ENCODE data around the gene TUBA1C.

GRCh38 chr12:49287876-49288275, 23.0 kb downstream of the TUBA1C start:
- TF ChIP-seq EP300 (IDR thresholded peaks at IDR 0.05) = no peak
- no peak for TF ChIP-seq CTCF (IDR thresholded peaks at IDR 0.05)
- no peak for TF ChIP-seq POLR2A (IDR thresholded peaks at IDR 0.05)

All from gastroesophageal sphincter (tissue), 3 donors.